ENCODE results near the gene ADAMTS20.

The ADAMTS20 gene

DNA sequence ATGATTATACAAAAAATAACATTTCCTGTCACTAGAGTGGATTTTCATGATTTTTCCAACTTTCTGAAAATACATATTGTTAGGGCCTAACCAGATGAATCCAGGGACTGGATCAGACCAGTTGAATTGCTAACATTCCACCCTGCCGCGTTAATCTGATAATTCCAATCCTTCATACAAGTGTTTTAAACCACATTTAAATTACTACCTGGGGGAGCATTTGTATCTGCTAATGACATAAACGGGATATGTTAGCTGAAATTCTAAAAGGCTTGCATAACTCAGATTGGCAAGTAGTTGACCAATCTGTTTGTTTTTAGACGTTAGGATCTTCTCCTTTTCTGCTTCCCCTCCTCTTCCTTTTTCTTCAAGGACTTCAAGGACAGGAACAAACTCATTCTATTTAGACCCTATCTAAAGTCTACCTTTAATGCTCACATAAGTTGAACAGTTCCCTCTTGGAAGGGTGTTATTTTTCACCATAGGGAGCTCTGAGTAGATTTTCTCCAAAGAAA lies 239.0 kb downstream of the ADAMTS20 start:
- no peak for DNase-seq

GRCh38 chr12:43310596-43310995 lies 241.4 kb downstream of the ADAMTS20 start:
- DNase-seq = no peak

GRCh38 chr12:43309959-43310358 lies 242.0 kb downstream of the ADAMTS20 start:
- no peak for DNase-seq

DNA sequence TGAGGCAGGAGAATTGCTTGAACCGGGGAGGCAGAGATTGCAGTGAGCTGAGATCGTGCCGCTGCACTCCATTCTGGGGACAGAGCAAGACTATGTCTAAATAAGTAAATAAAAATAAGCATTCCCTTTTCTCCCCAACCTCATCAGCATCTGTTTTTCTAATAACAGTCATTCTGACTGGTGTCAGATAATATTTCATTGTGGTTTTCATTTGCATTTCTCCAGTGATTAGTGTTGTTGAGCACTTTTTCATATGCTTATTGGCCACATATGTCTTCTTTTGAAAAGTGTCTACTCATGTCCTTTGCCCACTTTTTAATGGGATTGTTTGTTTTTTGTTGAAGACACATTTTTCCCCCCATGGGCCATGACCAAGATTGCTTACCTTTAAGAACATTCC lies 243.2 kb downstream of the ADAMTS20 start:
- no peak for DNase-seq

GRCh38 chr12:43307126-43307525 lies 244.9 kb downstream of the ADAMTS20 start:
- no peak for DNase-seq

DNA sequence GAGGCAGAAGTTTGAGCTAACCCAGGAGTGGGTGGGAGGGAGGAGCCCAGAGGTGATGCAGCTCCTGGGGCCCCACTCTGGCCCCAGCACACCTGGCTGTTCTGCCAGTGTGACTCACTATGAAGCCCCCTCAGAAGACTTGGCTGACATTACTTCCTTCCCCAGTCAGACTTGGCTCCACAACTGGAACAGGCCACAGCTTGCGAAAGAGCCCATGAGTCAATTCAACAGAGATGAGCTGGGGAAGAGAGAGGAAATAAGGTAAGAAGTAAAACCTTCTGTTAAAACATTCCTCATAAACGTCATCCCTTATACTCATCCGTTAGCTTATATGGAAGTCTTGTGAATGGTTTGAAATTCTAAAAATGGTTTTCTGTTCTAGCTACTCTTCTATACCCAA lies 245.9 kb downstream of the ADAMTS20 start:
- no peak for DNase-seq

DNA sequence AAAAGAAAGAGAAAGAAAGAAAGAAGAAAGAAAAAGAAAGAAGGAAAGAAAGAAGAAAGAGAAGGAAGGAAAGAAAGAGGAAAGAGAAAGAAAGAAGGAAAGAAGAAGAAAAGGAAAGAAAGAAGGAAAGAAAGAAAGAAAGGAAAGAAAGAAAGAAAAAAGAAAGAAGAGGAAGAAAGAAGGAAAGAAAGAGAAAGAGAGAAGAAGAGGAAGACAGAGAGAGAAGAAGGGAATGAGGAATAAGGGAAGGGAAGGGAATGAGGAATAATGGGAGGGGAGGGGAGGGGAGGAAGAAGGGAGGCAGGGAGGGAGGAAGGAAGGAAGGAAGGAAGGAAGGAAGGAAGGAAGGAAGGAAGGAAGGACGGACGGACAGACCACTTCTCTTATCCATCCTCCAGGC lies 246.9 kb downstream of the ADAMTS20 start:
- no peak for DNase-seq
